T-cell (primary cell): ENCODE data around the gene TRIP13. TPM values are rescaled to one million over a fixed set of nuclear protein-coding genes. Genes with fewer than 3 reads are reported as not detected.
A peak's percentile ranks its signal among the peaks of the same experiment; 100 is the strongest.

ENCODE experiments used
- ATAC-seq, 4 experiments: fragments of 200-7000 bp in 3 of 4; fragments of 150-1000 bp in 1 of 4; cut with Tn5 transposase; replicated peaks in 1 of 4; 1 replicate in 3 of 4; 2 replicates in 1 of 4; pipeline ENCODE4 v1.10.0; 2021; ENCODE audit warnings: moderate library complexity in 3 of 4, mild to moderate bottlenecking in 2 of 4, moderate number of reproducible peaks in 1 of 4
- CTCF ChIA-PET, 2 donors: fragments of 300-600 bp; sonication (Branson Sonifier 250); formaldehyde crosslinking; loops; one replicate each; lab custom pipeline; 2022; ENCODE audit warnings: antibody characterized with exemption in 2 of 2; lab: Charles Lee
- POLR2A ChIA-PET, 2 donors: fragments of 300-600 bp; sonication (Branson Sonifier 250); formaldehyde crosslinking; loops; one replicate each; lab custom pipeline; 2022; ENCODE audit warnings: antibody characterized with exemption in 2 of 2; lab: Charles Lee
- DNase-seq, 35 experiments: peaks; one replicate each; pipeline versions ENCODE4 v3.0.0 to v3.0.0-alpha.2; 2013 to 2023
- H3K27ac ChIP-seq: one replicate; pipeline ENCODE4 v1.5.1; 2013; ENCODE audit warnings: low read length
- H3K27me3 ChIP-seq, 2 experiments: replicated peaks in 1 of 2; 1 replicate in 1 of 2; 2 replicates in 1 of 2; pipeline versions ENCODE4 v1.6.1 to v1.7.0; 2013; ENCODE audit warnings: low read length in 1 of 2, mixed read lengths in 1 of 2; ENCODE audit not compliant: control insufficient read depth in 2 of 2, insufficient read depth in 2 of 2; ENCODE audit errors: extremely low read depth in 1 of 2
- H3K36me3 ChIP-seq, 2 donors: 1 replicate in 1 of 2; 2 replicates in 1 of 2; pipeline versions ENCODE4 v1.6.1 to v1.7.0; 2013; ENCODE audit warnings: low read length in 1 of 2; ENCODE audit not compliant: control insufficient read depth in 2 of 2, insufficient read depth in 1 of 2; ENCODE audit errors: extremely low read depth in 1 of 2
- H3K4me1 ChIP-seq, 2 experiments: 1 replicate in 1 of 2; 2 replicates in 1 of 2; pipeline versions ENCODE4 v1.6.1 to v1.7.0; 2013; ENCODE audit warnings: low read length in 2 of 2, mixed read lengths in 1 of 2; ENCODE audit not compliant: insufficient read depth in 2 of 2, control insufficient read depth in 1 of 2; ENCODE audit errors: extremely low read depth in 1 of 2
- H3K4me3 ChIP-seq, 2 donors: 1 replicate in 1 of 2; 2 replicates in 1 of 2; pipeline versions ENCODE4 v1.5.1 to v1.7.0; 2013; ENCODE audit warnings: mild to moderate bottlenecking in 2 of 2, low read length in 1 of 2, moderate library complexity in 1 of 2; ENCODE audit not compliant: control insufficient read depth in 1 of 2; ENCODE audit errors: extremely low read depth in 1 of 2
- H3K9me3 ChIP-seq: 2 replicates; pipeline ENCODE4 v1.7.0; 2013
- H3K27ac Mint-ChIP-seq, 2 donors: one replicate each; pipeline ENCODE4 v1.8.0; 2020 to 2021; ENCODE audit warnings: mild to moderate bottlenecking in 2 of 2, mixed read lengths in 2 of 2
- H3K27me3 Mint-ChIP-seq, 2 donors: one replicate each; pipeline ENCODE4 v1.8.0; 2021 to 2022; ENCODE audit warnings: mixed read lengths in 2 of 2
- H3K36me3 Mint-ChIP-seq: one replicate; pipeline ENCODE4 v1.8.0; 2021; ENCODE audit warnings: mixed read lengths
- H3K4me1 Mint-ChIP-seq, 3 donors: one replicate each; pipeline ENCODE4 v1.8.0; 2020 to 2022; ENCODE audit warnings: mixed read lengths in 3 of 3, mild to moderate bottlenecking in 1 of 3
- H3K4me3 Mint-ChIP-seq, 3 donors: one replicate each; pipeline ENCODE4 v1.8.0; 2020 to 2022; ENCODE audit warnings: mild to moderate bottlenecking in 3 of 3, mixed read lengths in 3 of 3, moderate library complexity in 3 of 3
- H3K9me3 Mint-ChIP-seq, 3 donors: one replicate each; pipeline ENCODE4 v1.8.0; 2020 to 2022; ENCODE audit warnings: mixed read lengths in 3 of 3
- WGBS: methylation state at CpG from one replicate; pipeline ENCODE4 v1.1.5; 2013; ENCODE audit warnings: missing lambda C conversion rate; ENCODE audit not compliant: insufficient coverage; 5-methylcytosine and 5-hydroxymethylcytosine counted together
- total RNA-seq, 35 experiments: library from RNA in 6 of 35; stranded (reverse) in 6 of 35; fragments of 120-200 nt in 1 of 35; gene quantifications; one replicate each; pipeline versions ENCODE4 v1.2.1 to v1.2.4 and lab custom pipeline; 2013 to 2026

TRIP13 gene
- total RNA-seq, 5 donors from 2014 or later (not counting 1 experiment from before 2014, with no cell fraction given) = 0.66 to 1.3 (median 0.95) TPM

- Mint-ChIP-seq H3K9me3 (no peaks in the 10 kb centered on the region), H3K4me3 (no peak overlapping the region), H3K27me3 (no peaks in the 10 kb centered on the region), H3K27ac (no peak overlapping the region), H3K36me3 (peaks cover 68% of the 10 kb centered on the region), H3K4me1 (no peaks in the 10 kb centered on the region)
- H3K4me1 ChIP-seq = no peaks in the 10 kb centered on the region
- no peak for ATAC-seq
- POLR2A ChIA-PET = no interaction called here
- no peak for DNase-seq
- H3K9me3 ChIP-seq = no peaks in the 10 kb centered on the region
- H3K27me3 ChIP-seq = no peaks in the 10 kb centered on the region
- 99% methylated on average over 26 of the region's 29 CpGs for WGBS
- no peak overlapping the region for H3K4me3 ChIP-seq
- no peak overlapping the region for H3K27ac ChIP-seq
- CTCF ChIA-PET = no interaction called here
- H3K36me3 ChIP-seq = peaks cover 23 to 93% of the 10 kb centered on the region in 2 donors
Measured at GRCh38 chr5:871596-872298, 20.9 kb upstream of the TRIP13 start.

- Mint-ChIP-seq H3K4me1 (no peaks in the 10 kb centered on the region), H3K27me3 (no peaks in the 10 kb centered on the region), H3K36me3 (peaks cover 71% of the 10 kb centered on the region), H3K4me3 (no peak overlapping the region), H3K9me3 (no peaks in the 10 kb centered on the region), H3K27ac (no peak overlapping the region)
- ATAC-seq (no peak), DNase-seq (no peak)
- H3K27ac ChIP-seq = no peak overlapping the region
- 88% methylated on average over 6 of the region's 10 CpGs for WGBS
- no peaks in the 10 kb centered on the region for H3K9me3 ChIP-seq
- H3K4me1 ChIP-seq = no peaks in the 10 kb centered on the region
- ChIA-PET POLR2A (no interaction called here), CTCF (no interaction called here)
- no peak overlapping the region for H3K4me3 ChIP-seq
- H3K27me3 ChIP-seq = no peaks in the 10 kb centered on the region
- H3K36me3 ChIP-seq = peaks cover 28 to 94% of the 10 kb centered on the region in 2 donors
Measured at GRCh38 chr5:872301-872700, 20.4 kb upstream of the TRIP13 start.

GRCh38 chr5:873328-873727 lies 19.4 kb upstream of the TRIP13 start:
- peak overlapping the region in 1 of 2 donors; percentile 34 for H3K27ac Mint-ChIP-seq
- 96% methylated on average over 7 of the region's 8 CpGs for WGBS
- H3K27ac ChIP-seq = no peak overlapping the region
- DNase-seq (no peak), ATAC-seq (no peak)
- peaks cover 31 to 93% of the 10 kb centered on the region in 2 donors for H3K36me3 ChIP-seq
- H3K4me1 Mint-ChIP-seq = no peaks in the 10 kb centered on the region
- H3K36me3 Mint-ChIP-seq = peaks cover 68% of the 10 kb centered on the region
- H3K27me3 Mint-ChIP-seq = no peaks in the 10 kb centered on the region
- no peaks in the 10 kb centered on the region for H3K27me3 ChIP-seq
- no peaks in the 10 kb centered on the region for H3K9me3 Mint-ChIP-seq
- POLR2A ChIA-PET = no interaction called here
- no peak overlapping the region for H3K4me3 ChIP-seq
- no peak overlapping the region for H3K4me3 Mint-ChIP-seq
- no peaks in the 10 kb centered on the region for H3K4me1 ChIP-seq
- no peaks in the 10 kb centered on the region for H3K9me3 ChIP-seq
- CTCF ChIA-PET = no interaction called here

GRCh38 chr5:875931-876330 lies 16.8 kb upstream of the TRIP13 start:
- H3K27me3 Mint-ChIP-seq = no peaks in the 10 kb centered on the region
- Histone ChIP-seq H3K27ac (no peak overlapping the region), H3K9me3 (no peaks in the 10 kb centered on the region), H3K27me3 (no peaks in the 10 kb centered on the region), H3K4me3 (no peak overlapping the region), H3K4me1 (no peaks in the 10 kb centered on the region), H3K36me3 (peaks cover 23 to 73% of the 10 kb centered on the region in 2 donors)
- POLR2A ChIA-PET = no interaction called here
- CTCF ChIA-PET = no interaction called here
- ATAC-seq = no peak
- 96% methylated on average over 18 of the region's 24 CpGs for WGBS
- peaks cover 50% of the 10 kb centered on the region for H3K36me3 Mint-ChIP-seq
- H3K9me3 Mint-ChIP-seq = no peaks in the 10 kb centered on the region
- no peak overlapping the region for H3K27ac Mint-ChIP-seq
- no peak overlapping the region for H3K4me3 Mint-ChIP-seq
- DNase-seq = no peak
- no peaks in the 10 kb centered on the region for H3K4me1 Mint-ChIP-seq

- Histone ChIP-seq H3K27me3 (no peaks in the 10 kb centered on the region), H3K4me3 (no peak overlapping the region), H3K4me1 (peaks cover 0 to 7% of the 10 kb centered on the region in 2 experiments), H3K36me3 (peaks cover 22 to 73% of the 10 kb centered on the region in 2 donors), H3K9me3 (no peaks in the 10 kb centered on the region), H3K27ac (no peak overlapping the region)
- POLR2A ChIA-PET = no interaction called here
- 99% methylated on average over 22 of the region's 28 CpGs for WGBS
- DNase-seq = no peak
- Mint-ChIP-seq H3K36me3 (peaks cover 50% of the 10 kb centered on the region), H3K4me3 (no peak overlapping the region), H3K4me1 (peaks cover 2 to 4% (median 4%) of the 10 kb centered on the region in 3 donors), H3K27me3 (no peaks in the 10 kb centered on the region), H3K9me3 (no peaks in the 10 kb centered on the region), H3K27ac (no peak overlapping the region)
- CTCF ChIA-PET = no interaction called here
- ATAC-seq = no peak
Measured at GRCh38 chr5:876398-877365, 16.0 kb upstream of the TRIP13 start.

- H3K4me3 ChIP-seq = no peak overlapping the region
- no peaks in the 10 kb centered on the region for H3K27me3 ChIP-seq
- WGBS = 95% methylated on average over 13 of the region's 15 CpGs
- CTCF ChIA-PET = no interaction called here
- H3K36me3 ChIP-seq = peaks cover 29 to 63% of the 10 kb centered on the region in 2 donors
- no peak for DNase-seq
- Mint-ChIP-seq H3K27ac (no peak overlapping the region), H3K4me1 (peaks cover 16 to 19% (median 18%) of the 10 kb centered on the region in 3 donors), H3K4me3 (no peak overlapping the region), H3K27me3 (no peaks in the 10 kb centered on the region), H3K36me3 (peaks cover 63% of the 10 kb centered on the region), H3K9me3 (peaks cover 6 to 11% (median 7%) of the 10 kb centered on the region in 3 donors)
- H3K4me1 ChIP-seq = peaks cover 0 to 12% of the 10 kb centered on the region in 2 experiments
- POLR2A ChIA-PET = no interaction called here
- H3K9me3 ChIP-seq = no peaks in the 10 kb centered on the region
- ATAC-seq = no peak
- H3K27ac ChIP-seq = no peak overlapping the region
Measured at GRCh38 chr5:878125-878524, 14.6 kb upstream of the TRIP13 start.
